Stimulated activated CD8-positive, alpha-beta memory T cell treated with anti-CD3 and anti-CD28 coated beads, Interleukin-7, amount 100 ng/mL, for 48 hours (primary cell): ENCODE results near the gene RASGEF1C.
"Not testable (repeated sequence)": the region's sequence is repeated elsewhere in the genome, so short reads cannot be mapped to it uniquely, and the experiment has no call there.

Experiments
- DNase-seq, 2 donors: peaks; one replicate each; pipeline ENCODE4 v3.0.0-alpha.2; 2020; ENCODE audit warnings: low read depth in 1 of 2; ENCODE audit errors: extremely low read depth in 1 of 2

Gene RASGEF1C

GRCh38 chr5:180138214-180138975, 70.6 kb downstream of the RASGEF1C start:
- no peak for DNase-seq

GRCh38 chr5:180137401-180138213, 71.4 kb downstream of the RASGEF1C start:
- DNase-seq = no peak

GRCh38 chr5:180136630-180137381, 72.2 kb downstream of the RASGEF1C start:
- no peak for DNase-seq

- no peak for DNase-seq
Measured at GRCh38 chr5:180135967-180136629, 72.9 kb downstream of the RASGEF1C start.

- peak; percentile 34 to 60 for DNase-seq
Measured at GRCh38 chr5:180135128-180135955, 73.7 kb downstream of the RASGEF1C start.

- no peak for DNase-seq
Measured at GRCh38 chr5:180133971-180134508, 75.0 kb downstream of the RASGEF1C start.

GRCh38 chr5:180133551-180133950, 75.5 kb downstream of the RASGEF1C start:
- DNase-seq = no peak

- DNase-seq = no peak
Measured at GRCh38 chr5:180133060-180133459, 76.0 kb downstream of the RASGEF1C start.

- DNase-seq = no peak
Measured at GRCh38 chr5:180130876-180131740, 77.9 kb downstream of the RASGEF1C start.

GRCh38 chr5:180130291-180130869, 78.6 kb downstream of the RASGEF1C start:
- no peak for DNase-seq

- no peak for DNase-seq
Measured at GRCh38 chr5:180129291-180130190, 79.5 kb downstream of the RASGEF1C start.

- DNase-seq = no peak
Measured at GRCh38 chr5:180128671-180129261, 80.2 kb downstream of the RASGEF1C start.

GRCh38 chr5:180127682-180128670, 81.0 kb downstream of the RASGEF1C start:
- no peak for DNase-seq

- no peak for DNase-seq
Measured at GRCh38 chr5:180126716-180127681, 82.0 kb downstream of the RASGEF1C start.

- DNase-seq = not testable (repeated sequence)
Measured at GRCh38 chr5:180126156-180126555, 82.9 kb downstream of the RASGEF1C start.
